ENCODE data around the gene FXYD4. TPM values are rescaled to one million over a fixed set of nuclear protein-coding genes. Genes with fewer than 3 reads are reported as not detected.

Gene FXYD4
- total and polyA plus RNA-seq, 4 donors: not detected

DNA sequence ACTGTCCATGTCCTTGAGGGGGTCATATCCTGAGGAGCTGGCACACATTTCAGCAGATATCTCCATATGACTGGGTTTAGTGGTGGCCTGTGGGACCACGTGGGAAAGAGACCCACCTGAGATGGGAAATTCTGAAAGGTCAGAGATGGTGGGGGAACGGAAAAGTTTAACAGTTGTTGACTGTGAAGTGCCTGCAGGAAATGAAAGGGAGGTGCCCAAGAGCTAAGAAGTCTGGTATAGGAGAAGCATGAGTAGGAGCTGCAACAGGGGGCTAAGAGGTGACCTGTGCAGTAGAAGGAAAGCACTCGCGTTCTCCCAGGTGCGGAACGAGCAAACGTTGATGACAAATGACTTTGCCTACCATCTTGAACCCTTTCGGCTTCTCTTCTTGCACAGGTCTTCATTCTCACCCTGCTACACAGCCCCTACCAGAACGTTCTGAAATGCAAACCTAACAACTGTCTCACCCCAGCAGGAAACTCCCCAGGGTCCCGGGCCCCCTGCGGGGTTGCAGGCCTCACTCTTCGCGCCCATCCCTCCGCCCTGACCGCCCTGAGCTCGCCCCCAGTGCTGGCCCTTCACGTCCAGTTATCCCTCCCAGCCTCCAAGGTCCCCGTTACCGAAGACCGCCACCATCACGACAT is 9.8 kb upstream of the FXYD4 start:
- Histone ChIP-seq H3K9me3 (ENCODE audit: control insufficient read depth, low read length) (no peaks in the 10 kb centered on the region), H3K27ac (ENCODE audit: low read depth in 1 of 2, low read length in 2 of 2) (no peak overlapping the region), H3K4me1 (ENCODE audit: control insufficient read depth in 1 of 2, insufficient read depth in 2 of 2, low read length in 2 of 2) (no peaks in the 10 kb centered on the region), H3K4me3 (ENCODE audit: low read length in 2 of 2) (peak overlapping the region in 1 of 2 donors; percentile 5), H3K36me3 (ENCODE audit: control insufficient read depth in 1 of 2, insufficient read depth in 2 of 2, low read length in 1 of 2) (no peaks in the 10 kb centered on the region), H3K27me3 (ENCODE audit: control insufficient read depth in 1 of 2, insufficient read depth in 2 of 2, low read length in 1 of 2) (no peaks in the 10 kb centered on the region)
- DNase-seq: no peak
- intact Hi-C loops (cut with DNase I): no loop called here
- 23 to 27% methylated on average over 21 of the region's 21 CpGs for WGBS, 2 donors
- ATAC-seq (ENCODE audit: low FRiP score): no peak

DNA sequence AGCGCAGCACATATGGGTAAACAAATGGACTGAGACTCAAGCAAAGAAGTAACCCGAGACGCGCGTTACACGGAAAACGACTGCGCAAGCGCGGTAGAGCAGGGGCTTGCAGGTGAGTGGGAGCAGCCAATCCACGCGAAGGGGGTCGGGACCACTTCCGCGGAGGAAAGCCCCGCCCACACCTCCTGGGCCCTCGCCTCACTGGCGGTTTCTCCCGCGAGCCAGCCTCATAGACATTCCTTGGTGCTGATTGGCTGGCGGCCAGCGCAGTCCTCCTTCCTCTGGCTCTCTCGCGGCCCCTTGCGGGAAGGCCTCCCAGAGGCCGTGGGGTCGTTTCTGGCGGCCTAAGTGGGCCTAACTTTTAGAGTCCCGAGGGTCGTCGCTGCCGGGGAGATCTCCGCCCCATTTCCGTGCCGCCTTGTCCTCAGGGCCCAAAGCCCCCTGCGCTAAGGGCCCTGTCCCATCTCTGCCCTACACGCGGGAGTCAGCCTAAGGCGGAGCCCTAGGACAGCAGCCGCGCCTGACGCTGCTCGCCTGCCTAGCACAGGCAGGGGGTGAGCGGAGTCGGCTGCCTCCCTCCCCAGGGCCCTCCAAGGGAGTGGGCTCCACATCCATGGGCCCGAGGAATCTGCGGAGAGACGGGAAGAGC is 9.1 kb upstream of the FXYD4 start:
- peak; percentile 97 for DNase-seq
- Histone ChIP-seq H3K4me3 (ENCODE audit: low read length in 2 of 2) (peak overlapping the region; percentile 5 to 6), H3K27me3 (ENCODE audit: control insufficient read depth in 1 of 2, insufficient read depth in 2 of 2, low read length in 1 of 2) (no peaks in the 10 kb centered on the region), H3K27ac (ENCODE audit: low read depth in 1 of 2, low read length in 2 of 2) (peak overlapping the region in 1 of 2 donors; percentile 11), H3K4me1 (ENCODE audit: control insufficient read depth in 1 of 2, insufficient read depth in 2 of 2, low read length in 2 of 2) (no peaks in the 10 kb centered on the region), H3K9me3 (ENCODE audit: control insufficient read depth, low read length) (no peaks in the 10 kb centered on the region), H3K36me3 (ENCODE audit: control insufficient read depth in 1 of 2, insufficient read depth in 2 of 2, low read length in 1 of 2) (no peaks in the 10 kb centered on the region)
- intact Hi-C loops (cut with DNase I): no loop called here
- 6% methylated on average over 48 of the region's 48 CpGs for WGBS, 2 donors
- peak; percentile 93 for ATAC-seq (ENCODE audit: low FRiP score)

DNA sequence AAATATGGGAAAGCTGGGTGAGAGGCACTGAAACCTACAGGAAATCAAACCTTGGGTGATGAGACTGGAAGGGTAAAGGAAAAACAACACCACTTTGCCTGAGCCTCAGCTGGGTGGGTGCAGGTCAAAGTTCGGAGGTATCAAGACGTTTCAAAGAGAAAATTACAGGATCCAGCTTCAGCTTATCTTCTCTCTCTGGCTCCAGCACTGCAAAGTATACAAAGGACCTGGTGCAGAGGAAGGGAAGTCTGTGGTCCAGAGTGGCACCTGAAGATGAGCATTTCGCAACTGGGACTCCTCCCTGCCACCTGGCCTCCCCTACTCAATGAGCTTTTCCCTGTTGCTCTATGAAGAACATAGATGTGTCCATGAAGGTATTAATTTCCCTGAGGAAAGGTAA is 6.4 kb upstream of the FXYD4 start:
- intact Hi-C loops (cut with DNase I): no loop called here
- Histone ChIP-seq H3K27ac (ENCODE audit: low read depth in 1 of 2, low read length in 2 of 2) (no peak overlapping the region), H3K4me3 (ENCODE audit: low read length in 2 of 2) (no peak overlapping the region)

DNA sequence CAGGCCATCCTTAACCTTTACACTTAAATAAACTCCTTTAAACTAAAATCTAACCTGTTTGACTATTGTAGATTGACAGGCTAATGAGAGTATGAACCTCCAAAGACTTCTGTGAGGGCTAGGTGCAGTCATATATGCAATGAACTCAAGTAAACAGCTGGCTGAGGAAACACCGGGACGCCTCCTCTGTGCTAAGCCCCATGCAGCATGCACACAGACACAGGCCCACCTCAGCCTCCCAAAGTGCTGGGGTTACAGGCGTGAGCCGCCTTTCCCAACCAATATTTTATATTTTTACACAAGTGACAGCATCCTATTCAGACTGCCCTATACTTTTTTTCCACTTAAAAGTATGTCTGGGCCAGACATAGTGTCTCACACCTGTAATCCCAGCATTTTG is 1.5 kb upstream of the FXYD4 start:
- H3K4me1 ChIP-seq (ENCODE audit: control insufficient read depth in 1 of 2, insufficient read depth in 2 of 2, low read length in 2 of 2): no peaks in the 10 kb centered on the region

More for the DNA sequence above, 6.4 kb upstream of the FXYD4 start:
- ATAC-seq (ENCODE audit: low FRiP score) (no peak), DNase-seq (no peak)
- Histone ChIP-seq H3K36me3 (ENCODE audit: control insufficient read depth in 1 of 2, insufficient read depth in 2 of 2, low read length in 1 of 2) (no peaks in the 10 kb centered on the region), H3K9me3 (ENCODE audit: control insufficient read depth, low read length) (no peaks in the 10 kb centered on the region), H3K27me3 (ENCODE audit: control insufficient read depth in 1 of 2, insufficient read depth in 2 of 2, low read length in 1 of 2) (no peaks in the 10 kb centered on the region), H3K4me1 (ENCODE audit: control insufficient read depth in 1 of 2, insufficient read depth in 2 of 2, low read length in 2 of 2) (no peaks in the 10 kb centered on the region)
- WGBS, 2 donors: 72 to 77% methylated on average over 3 of the region's 3 CpGs

DNA sequence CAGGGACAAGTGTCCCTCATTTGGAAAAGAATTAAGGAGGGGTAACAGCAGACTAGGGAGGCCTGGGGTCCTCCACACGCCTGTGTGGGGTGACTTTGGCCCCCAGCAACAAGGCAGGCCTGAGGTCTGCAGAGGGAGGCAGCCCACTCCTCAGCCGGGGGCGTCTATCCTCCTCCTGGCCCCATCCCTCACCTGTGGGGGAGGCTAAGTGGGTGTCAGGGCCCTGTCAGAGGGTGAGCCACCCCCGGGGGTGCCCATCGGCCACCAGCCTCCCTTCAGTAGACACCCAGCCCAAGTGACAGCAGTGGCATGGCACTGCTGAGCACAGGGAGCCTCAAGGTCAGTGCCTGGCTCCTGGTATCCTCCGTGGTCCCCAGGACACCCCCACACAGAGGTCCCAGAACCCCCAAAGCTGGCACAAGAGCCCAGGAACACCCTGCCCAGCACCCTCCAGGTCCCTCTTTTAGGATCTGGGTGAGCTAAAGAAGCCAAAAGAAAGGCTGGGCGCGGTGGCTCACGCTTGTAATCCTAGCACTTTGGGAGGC is 693 bp upstream of the FXYD4 start:
- intact Hi-C loops (cut with DNase I): no loop called here
- 89 to 90% methylated on average over 5 to 9 of the region's 9 CpGs for WGBS, 2 donors
- Histone ChIP-seq H3K27me3 (ENCODE audit: control insufficient read depth in 1 of 2, insufficient read depth in 2 of 2, low read length in 1 of 2) (no peaks in the 10 kb centered on the region), H3K4me3 (ENCODE audit: low read length in 2 of 2) (no peak overlapping the region), H3K36me3 (ENCODE audit: control insufficient read depth in 1 of 2, insufficient read depth in 2 of 2, low read length in 1 of 2) (no peaks in the 10 kb centered on the region), H3K27ac (ENCODE audit: low read depth in 1 of 2, low read length in 2 of 2) (no peak overlapping the region), H3K4me1 (ENCODE audit: control insufficient read depth in 1 of 2, insufficient read depth in 2 of 2, low read length in 2 of 2) (no peaks in the 10 kb centered on the region), H3K9me3 (ENCODE audit: control insufficient read depth, low read length) (no peaks in the 10 kb centered on the region)
- ATAC-seq (ENCODE audit: low FRiP score) (no peak), DNase-seq (peak; percentile 36 to 54)

More for the DNA sequence above, 1.5 kb upstream of the FXYD4 start:
- no peaks in the 10 kb centered on the region for H3K9me3 ChIP-seq (ENCODE audit: control insufficient read depth, low read length)
- no peaks in the 10 kb centered on the region for H3K27me3 ChIP-seq (ENCODE audit: control insufficient read depth in 1 of 2, insufficient read depth in 2 of 2, low read length in 1 of 2)
- no peak for ATAC-seq (ENCODE audit: low FRiP score)
- H3K36me3 ChIP-seq (ENCODE audit: control insufficient read depth in 1 of 2, insufficient read depth in 2 of 2, low read length in 1 of 2): no peaks in the 10 kb centered on the region
- no peak overlapping the region for H3K4me3 ChIP-seq (ENCODE audit: low read length in 2 of 2)
- no peak overlapping the region for H3K27ac ChIP-seq (ENCODE audit: low read depth in 1 of 2, low read length in 2 of 2)
- peak; percentile 9 to 21 for DNase-seq
- intact Hi-C loops (cut with DNase I): no loop called here
- WGBS, 2 donors: 93 to 96% methylated on average over 4 of the region's 4 CpGs

DNA sequence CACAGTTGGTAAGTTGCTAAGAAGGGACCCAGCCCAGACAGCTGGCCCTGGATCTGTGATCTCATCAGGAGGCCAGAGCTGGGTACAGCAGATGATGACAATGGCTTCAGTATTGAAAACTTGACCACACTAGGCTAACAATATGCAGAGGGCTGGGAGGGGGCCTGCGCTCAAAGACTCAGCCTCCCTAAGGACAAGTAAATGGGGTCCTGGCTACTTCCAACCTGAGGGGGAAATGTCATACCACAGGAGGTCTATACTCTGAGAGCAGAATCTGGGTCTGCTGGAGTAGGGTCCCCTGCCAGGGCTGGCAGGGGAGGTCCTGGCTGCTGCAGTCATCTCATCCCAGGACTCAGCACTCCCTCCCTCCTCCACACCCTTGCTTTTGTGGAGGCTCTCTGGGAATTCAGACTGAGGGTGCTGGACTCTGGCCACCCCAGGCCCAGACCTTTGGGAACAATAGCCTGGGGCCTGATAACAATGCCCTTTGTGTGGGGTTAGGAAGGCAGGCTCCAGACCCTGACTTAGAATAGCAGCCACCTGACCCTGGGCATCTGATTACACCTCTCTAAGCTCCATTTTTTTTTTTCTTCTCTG is 1.4 kb downstream of the FXYD4 start:
- ATAC-seq (ENCODE audit: low FRiP score) (no peak), DNase-seq (peak; percentile 6 to 32)
- Histone ChIP-seq H3K27me3 (ENCODE audit: control insufficient read depth in 1 of 2, insufficient read depth in 2 of 2, low read length in 1 of 2) (no peaks in the 10 kb centered on the region), H3K27ac (ENCODE audit: low read depth in 1 of 2, low read length in 2 of 2) (no peak overlapping the region), H3K4me3 (ENCODE audit: low read length in 2 of 2) (no peak overlapping the region), H3K4me1 (ENCODE audit: control insufficient read depth in 1 of 2, insufficient read depth in 2 of 2, low read length in 2 of 2) (no peaks in the 10 kb centered on the region), H3K9me3 (ENCODE audit: control insufficient read depth, low read length) (no peaks in the 10 kb centered on the region), H3K36me3 (ENCODE audit: control insufficient read depth in 1 of 2, insufficient read depth in 2 of 2, low read length in 1 of 2) (no peaks in the 10 kb centered on the region)
- WGBS, 2 donors: 97 to 100% methylated on average over 1 of the region's 1 CpG
- intact Hi-C loops (cut with DNase I): no loop called here

DNA sequence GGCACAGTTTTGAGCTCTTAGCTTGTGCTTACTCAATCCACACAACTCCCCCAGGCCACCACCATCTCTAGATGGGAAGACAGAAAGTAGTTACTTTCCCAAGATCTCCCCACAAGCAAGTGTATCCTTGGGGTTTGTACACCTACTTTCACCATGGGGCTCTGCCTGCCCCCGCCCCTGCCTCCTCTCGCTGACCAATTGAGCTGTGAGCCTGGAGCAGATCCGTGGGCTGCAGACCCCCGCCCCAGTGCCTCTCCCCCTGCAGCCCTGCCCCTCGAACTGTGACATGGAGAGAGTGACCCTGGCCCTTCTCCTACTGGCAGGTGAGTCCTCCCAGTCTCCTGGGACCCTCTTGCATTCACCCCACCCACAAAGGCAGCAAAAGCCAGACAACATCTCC is 2.0 kb downstream of the FXYD4 start:
- peak; percentile 21 to 26 for DNase-seq
- no peak overlapping the region for H3K27ac ChIP-seq (ENCODE audit: low read depth in 1 of 2, low read length in 2 of 2)
- no peaks in the 10 kb centered on the region for H3K27me3 ChIP-seq (ENCODE audit: control insufficient read depth in 1 of 2, insufficient read depth in 2 of 2, low read length in 1 of 2)
- no peaks in the 10 kb centered on the region for H3K36me3 ChIP-seq (ENCODE audit: control insufficient read depth in 1 of 2, insufficient read depth in 2 of 2, low read length in 1 of 2)
- H3K4me3 ChIP-seq (ENCODE audit: low read length in 2 of 2): no peak overlapping the region
- 77 to 91% methylated on average over 5 of the region's 5 CpGs for WGBS, 2 donors
- no peak for ATAC-seq (ENCODE audit: low FRiP score)
- no peaks in the 10 kb centered on the region for H3K4me1 ChIP-seq (ENCODE audit: control insufficient read depth in 1 of 2, insufficient read depth in 2 of 2, low read length in 2 of 2)
- H3K9me3 ChIP-seq (ENCODE audit: control insufficient read depth, low read length): no peaks in the 10 kb centered on the region
- intact Hi-C loops (cut with DNase I): no loop called here

DNA sequence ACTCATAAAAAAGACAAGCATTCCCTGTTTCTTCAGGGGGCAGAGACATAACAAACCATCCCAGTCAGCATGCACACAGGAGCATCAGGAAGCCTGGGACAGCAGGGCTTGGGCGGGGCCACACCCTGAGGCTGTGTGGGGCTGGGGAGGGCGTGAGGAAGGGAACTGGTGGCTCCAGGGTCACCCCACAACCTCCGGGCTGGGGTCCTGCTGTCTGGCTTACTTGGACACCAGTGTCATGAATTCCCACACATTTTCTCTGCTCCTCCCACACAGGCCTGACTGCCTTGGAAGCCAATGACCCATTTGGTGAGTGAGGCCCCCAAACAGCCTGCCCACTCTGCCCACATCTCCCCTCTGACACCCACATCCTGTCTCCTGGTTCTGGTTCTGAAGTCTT is 2.8 kb downstream of the FXYD4 start:
- no peak overlapping the region for H3K27ac ChIP-seq (ENCODE audit: low read depth in 1 of 2, low read length in 2 of 2)
- no peaks in the 10 kb centered on the region for H3K4me1 ChIP-seq (ENCODE audit: control insufficient read depth in 1 of 2, insufficient read depth in 2 of 2, low read length in 2 of 2)
- WGBS, 2 donors: 84 to 94% methylated on average over 2 to 3 of the region's 3 CpGs
- no peak for ATAC-seq (ENCODE audit: low FRiP score)
- no peaks in the 10 kb centered on the region for H3K9me3 ChIP-seq (ENCODE audit: control insufficient read depth, low read length)
- intact Hi-C loops (cut with DNase I): no loop called here
- no peak overlapping the region for H3K4me3 ChIP-seq (ENCODE audit: low read length in 2 of 2)
- no peaks in the 10 kb centered on the region for H3K27me3 ChIP-seq (ENCODE audit: control insufficient read depth in 1 of 2, insufficient read depth in 2 of 2, low read length in 1 of 2)
- H3K36me3 ChIP-seq (ENCODE audit: control insufficient read depth in 1 of 2, insufficient read depth in 2 of 2, low read length in 1 of 2): no peaks in the 10 kb centered on the region
- DNase-seq: peak; percentile 16 to 56

All from aorta (tissue), 5 donors.